Right ventricle myocardium inferior (tissue), 1 donor: ENCODE results near the gene AGBL2. TPM values are rescaled to one million over a fixed set of nuclear protein-coding genes. Genes with fewer than 3 reads are reported as not detected.
"Not testable (repeated sequence)": the region's sequence is repeated elsewhere in the genome, so short reads cannot be mapped to it uniquely, and the experiment has no call there.

Experiments
- ATAC-seq: fragments of 200-7000 bp; cut with Tn5 transposase; one replicate; pipeline ENCODE4 v1.9.1; 2020; ENCODE audit warnings: mild to moderate bottlenecking, moderate library complexity
- DNase-seq: peaks from one replicate; pipeline ENCODE4 v3.0.0; 2021; ENCODE audit errors: missing footprints
- intact Hi-C: fragments of 100-400 bp; cut with DNase I; formaldehyde crosslinking; loops from one replicate; pipeline ENCODE4 v1.11.0; 2022
- total RNA-seq: library from RNA; stranded (reverse); fragmentation: NEBNext Ultra II Directional; extraction: Animal tissue kit (Norgen Biotek cat#: 25700); gene quantifications from one replicate; pipeline ENCODE4 v1.2.1, GENCODE V29; 2021
- donor health status: DM: no; HTN: yes; CAD: no; lungs with severe emphysema.

The AGBL2 gene
- total RNA-seq, 1 donor from 2014 or later, result 0.14 TPM

DNA sequence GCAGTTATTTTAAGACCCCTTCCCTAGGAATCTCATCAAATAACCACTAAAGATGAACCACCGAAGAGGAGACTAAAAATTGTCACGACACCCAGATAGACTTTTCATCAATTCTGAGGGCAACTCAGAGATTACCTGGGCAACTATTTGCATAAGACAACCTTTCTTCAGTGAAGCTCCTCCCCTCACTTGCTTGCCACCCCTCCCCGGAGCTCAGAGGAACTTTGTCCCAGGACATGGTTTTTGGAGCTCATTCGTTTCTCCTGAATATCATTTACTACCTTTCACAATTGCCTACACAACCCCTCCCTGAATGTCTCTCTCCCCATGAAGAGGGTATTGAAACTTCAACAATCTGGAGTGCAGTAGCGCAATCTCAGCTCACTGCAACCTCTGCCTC lies 3.9 kb downstream of the AGBL2 start:
- DNase-seq, result no peak
- intact Hi-C loops, result no loop called here
- ATAC-seq, result no peak

DNA sequence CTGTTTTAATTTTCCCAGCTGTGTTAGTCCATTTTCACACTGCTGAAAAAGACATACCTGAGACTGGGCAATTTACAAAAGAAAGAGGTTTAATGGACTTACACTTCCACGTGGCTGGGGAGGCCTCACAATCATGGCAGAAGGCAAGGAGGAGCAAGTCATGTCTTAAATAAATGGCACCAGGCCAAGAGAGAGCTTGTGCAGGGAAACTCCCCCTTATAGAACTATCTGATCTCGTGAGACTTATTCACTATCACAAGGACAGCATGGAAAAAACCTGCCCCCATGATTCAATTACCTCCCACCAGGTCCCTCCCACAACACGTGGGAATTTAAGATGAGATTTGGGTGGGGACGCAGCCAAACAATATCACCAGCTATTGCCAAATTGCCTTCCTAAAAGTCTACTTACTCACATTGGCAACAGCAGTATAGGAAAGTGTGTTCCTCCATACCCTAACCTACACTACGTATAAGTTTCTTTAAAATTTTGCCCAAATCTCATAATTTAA lies 7.8 kb downstream of the AGBL2 start:
- DNase-seq, intact Hi-C loops: not testable (repeated sequence)

DNA sequence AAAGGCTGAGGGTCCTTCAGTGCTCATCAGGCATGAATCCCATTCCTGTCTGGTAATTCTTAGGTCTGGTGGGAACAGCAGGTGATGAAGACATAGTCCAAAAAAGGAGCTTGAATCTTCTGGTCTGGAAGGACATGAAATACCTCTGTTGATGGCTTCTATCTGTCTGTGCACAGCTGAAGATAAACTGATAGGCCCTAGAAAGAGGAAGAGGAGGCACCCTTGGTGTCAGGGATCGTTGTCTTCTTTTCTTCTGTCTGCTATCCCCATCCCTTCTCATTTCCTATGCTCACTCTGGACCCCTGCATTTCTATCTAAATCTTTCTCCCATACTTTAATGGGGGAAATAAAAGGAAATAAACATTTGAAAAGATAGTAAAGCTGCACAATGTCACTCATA lies 9.4 kb downstream of the AGBL2 start:
- intact Hi-C loops, result no loop called here
- no peak for DNase-seq
- no peak for ATAC-seq

More for the DNA sequence above, 7.8 kb downstream of the AGBL2 start:
- ATAC-seq, result not testable (repeated sequence)

DNA sequence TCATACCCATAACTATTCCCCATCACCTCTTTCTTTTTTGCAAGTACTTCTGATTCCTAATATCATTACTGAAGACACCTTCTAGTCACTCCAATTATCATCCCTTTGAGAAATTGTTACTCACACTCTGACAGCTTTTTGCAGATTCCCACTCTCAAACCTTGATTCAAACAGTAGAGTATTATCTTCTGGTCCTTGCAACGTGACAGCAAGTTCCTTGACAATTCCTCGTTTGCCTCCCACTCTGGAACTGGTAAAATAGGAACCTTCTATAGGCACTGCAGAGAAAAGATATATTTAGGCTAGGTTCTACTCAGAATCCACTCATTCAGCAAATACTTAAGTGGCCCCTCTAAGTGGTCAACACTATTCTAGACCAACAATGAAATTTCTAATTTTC lies 23.2 kb downstream of the AGBL2 start:
- intact Hi-C loops, result no loop called here
- ATAC-seq (no peak), DNase-seq (no peak)

DNA sequence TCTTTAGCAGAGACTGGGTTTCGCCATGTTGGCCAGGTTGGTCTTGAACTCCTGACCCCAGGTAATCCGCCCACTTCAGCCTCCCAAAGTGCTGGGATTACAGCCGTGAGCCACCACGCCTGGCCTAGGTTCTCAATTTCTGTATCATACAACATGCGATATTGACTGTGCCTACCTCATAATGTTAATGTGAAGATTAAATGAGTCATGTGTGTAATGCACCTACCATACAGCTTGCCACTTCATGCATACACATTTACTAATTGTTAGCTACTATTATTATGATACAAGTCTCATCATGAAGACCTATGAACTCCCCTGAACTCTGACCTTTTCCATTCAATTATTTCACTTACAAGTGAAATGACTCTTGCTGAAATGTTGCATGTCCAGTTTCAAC lies 25.7 kb downstream of the AGBL2 start:
- DNase-seq, result no peak
- intact Hi-C loops, result no loop called here
- ATAC-seq, result no peak

DNA sequence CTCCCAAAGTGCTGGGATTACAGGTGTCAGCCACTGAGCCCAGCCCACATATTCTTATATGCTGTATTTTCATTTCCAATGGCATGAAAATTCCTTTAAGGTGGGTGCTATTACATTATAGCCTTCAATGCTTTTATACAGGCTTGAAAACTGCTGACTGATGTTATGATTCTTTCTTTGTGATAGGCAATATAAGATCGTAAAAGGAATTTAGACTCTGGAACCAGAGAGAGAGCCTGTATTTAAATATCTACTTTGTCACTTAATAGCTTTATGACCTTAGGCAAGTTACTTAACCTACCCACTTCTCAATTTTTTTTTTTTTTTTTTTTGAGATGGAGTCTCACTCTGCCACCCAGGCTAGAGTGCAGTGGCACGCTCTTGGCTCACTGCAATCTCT lies 26.2 kb downstream of the AGBL2 start:
- intact Hi-C loops, result no loop called here
- DNase-seq (no peak), ATAC-seq (no peak)

DNA sequence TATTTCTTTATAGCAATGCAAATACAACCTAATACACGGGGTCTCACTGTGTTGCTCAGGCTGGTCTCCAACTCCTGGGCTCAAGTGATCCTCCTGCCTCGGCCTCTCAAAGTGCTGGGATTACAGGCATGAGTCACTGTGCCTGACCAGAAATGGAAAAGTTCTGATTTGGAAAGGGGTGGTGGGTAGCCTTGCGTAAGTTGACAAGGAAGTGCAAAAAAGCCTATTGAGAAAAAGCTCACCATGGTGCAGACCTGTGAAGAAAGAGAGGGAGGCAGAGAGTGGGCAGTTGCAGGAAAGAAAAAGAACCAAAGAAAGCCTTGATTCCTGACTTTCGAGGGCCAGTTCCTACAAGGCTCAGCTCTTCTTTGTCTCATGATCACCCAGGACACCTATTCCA lies 27.1 kb downstream of the AGBL2 start:
- no peak for ATAC-seq
- intact Hi-C loops, result no loop called here
- no peak for DNase-seq

DNA sequence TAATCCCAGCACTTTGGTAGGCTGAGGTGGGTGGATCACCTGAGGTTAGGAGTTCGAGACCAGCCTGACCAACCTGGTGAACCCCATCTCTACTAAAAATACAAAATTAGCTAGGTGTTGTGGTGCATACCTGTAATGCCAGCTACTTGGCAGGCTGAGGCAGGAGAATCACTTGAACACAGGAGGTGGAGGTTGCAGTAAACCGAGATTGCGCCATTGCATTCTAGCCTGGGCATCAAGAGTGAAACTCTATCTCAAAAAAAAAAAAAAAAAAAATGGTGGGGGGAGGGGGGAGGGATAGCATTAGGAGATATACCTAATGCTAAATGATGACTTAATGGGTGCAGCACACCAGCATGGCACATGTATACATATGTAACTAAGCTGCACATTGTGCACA lies 28.5 kb downstream of the AGBL2 start:
- DNase-seq, ATAC-seq, intact Hi-C loops: not testable (repeated sequence)

DNA sequence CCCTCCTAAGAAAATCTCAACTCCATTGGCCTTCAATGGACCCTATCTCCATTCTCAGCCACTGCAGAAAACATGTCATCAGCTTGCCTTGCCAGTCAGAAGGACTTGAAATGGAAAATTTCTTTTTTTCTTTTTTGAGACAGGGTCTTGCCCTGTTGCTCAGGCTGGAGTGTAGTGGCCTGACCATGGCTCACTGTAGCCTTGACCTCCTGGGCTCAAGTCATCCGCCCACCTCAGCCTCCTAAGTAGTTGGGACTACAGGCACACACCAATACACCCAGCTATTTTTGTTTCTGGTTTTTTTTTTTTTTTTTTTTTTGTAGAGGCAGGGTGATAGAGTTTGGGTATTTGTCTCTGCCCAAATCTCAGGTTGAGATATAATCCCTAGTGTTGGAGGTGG lies 29.0 kb downstream of the AGBL2 start:
- ATAC-seq (no peak), DNase-seq (no peak)
- intact Hi-C loops, result no loop called here

DNA sequence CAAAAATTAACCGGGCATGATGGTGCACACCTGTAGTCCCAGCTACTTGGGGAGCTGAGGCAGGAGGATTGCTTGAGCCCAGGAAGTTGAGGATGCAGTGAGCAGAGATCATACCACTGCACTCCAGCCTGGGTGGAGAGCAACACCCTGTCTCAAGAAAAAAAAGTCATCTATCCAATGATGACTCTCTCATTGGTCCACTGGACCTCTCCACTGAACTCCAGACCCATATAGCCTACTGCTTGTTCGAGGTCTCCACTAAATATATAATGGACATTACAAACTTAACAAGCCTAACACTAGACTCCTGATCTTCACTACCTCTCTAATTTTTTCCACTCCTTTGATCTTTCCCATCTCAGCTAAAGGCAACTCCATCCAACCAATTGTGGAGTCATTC lies 39.3 kb downstream of the AGBL2 start:
- DNase-seq (no peak), ATAC-seq (no peak)
- intact Hi-C loops, result no loop called here

DNA sequence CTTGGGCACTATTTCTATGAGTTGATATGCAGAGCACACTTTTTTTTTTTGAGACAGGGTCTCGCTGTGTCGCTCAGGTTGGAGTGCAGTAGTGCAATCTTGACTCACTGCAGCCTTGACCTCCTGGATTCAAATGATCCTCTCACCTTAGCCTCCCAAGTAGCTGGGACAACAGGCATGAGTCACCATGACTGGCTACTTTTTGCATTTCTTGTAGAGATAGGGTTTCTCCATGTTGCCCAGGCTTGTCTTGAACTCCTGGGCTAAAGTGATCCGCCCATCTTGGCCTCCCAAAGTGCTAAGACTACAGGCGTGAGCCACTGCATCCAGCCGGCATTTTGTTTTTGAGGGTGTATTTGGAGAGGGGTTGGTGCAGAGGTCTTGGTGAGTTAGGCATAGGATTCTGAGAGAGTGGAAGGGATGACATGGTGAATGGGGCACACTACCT lies 42.9 kb downstream of the AGBL2 start:
- intact Hi-C loops, result no loop called here
- ATAC-seq (no peak), DNase-seq (no peak)

DNA sequence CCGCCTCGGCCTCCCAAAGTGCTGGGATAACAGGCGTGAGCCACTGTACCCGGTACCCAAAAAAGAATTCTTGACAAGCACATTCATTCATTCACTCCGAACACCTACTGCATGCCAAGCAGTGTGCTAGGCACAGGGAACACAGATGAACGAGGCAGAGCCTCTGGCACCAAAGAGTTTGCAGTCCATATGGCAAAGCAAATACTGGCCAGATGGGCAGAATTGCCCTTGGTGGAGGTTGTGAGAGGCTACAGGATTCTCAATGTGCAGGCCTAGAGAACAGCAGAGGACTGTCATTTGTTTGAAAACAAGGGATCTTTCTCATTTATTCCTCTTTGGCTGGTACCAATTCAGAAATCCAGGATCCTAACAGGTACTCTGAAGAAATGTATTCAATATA lies 45.3 kb downstream of the AGBL2 start:
- ATAC-seq, result no peak
- intact Hi-C loops, result no loop called here
- no peak for DNase-seq

DNA sequence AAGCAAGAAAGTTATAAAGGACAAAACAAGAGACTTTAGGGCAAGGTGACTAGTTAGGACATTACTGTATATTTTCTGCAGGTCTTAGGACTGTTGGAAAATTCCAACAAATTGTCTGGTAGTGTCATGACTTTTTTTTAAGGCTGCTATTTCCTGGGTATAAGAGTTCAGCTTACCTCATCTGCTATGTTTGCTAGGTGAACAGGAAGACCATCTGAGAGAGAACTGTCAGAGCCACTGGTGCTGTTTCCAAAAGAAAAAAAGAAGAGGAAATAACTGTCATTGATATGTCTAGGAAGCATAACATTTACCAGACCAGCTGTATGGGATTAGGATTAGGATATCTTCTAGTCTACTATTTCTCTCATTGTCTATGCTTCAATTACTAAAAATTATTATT lies 46.5 kb downstream of the AGBL2 start:
- ATAC-seq, result no peak

DNA sequence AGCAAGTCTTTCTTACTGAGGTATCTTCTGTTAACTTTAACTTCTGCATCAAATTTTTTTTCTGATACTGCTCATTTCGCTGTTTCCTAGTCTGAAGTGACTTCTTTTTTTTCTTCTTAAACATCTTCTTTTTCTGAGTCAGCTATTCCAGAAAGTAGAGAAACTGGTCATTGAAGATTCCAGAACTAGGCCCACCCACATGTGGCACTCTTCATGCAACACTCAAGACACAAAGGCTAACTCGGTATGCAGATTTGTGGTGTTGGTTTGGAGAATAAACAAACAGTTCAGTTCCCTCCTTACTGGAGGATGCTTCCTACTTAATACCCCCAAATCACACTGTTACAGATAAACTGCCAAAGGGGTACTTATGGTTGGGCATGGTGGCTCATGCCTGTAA lies 47.6 kb downstream of the AGBL2 start:
- intact Hi-C loops, result no loop called here
- ATAC-seq (no peak), DNase-seq (no peak)

More for the DNA sequence above, 46.5 kb downstream of the AGBL2 start:
- DNase-seq, result no peak
- intact Hi-C loops, result no loop called here

DNA sequence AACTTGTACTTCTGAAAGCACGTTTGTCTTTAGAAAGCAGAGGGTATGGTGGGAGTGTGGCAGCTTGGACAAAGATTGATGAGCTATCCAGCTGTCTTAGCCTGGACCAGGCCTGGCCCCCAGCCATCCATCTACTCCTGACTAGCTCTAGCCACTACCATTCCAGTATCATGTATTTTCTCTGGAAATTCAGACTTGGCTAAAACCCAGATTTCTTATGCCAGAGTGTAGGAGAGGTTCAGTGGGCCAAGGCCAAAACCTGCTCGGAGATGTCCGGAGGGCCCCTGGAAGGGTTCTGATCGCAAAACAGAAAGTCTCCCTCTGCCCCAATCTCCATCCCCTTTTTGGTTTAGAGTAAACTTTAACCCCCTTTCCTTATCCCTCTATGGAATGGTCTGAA lies 48.0 kb downstream of the AGBL2 start:
- DNase-seq (no peak), ATAC-seq (no peak)
- intact Hi-C loops, result no loop called here

DNA sequence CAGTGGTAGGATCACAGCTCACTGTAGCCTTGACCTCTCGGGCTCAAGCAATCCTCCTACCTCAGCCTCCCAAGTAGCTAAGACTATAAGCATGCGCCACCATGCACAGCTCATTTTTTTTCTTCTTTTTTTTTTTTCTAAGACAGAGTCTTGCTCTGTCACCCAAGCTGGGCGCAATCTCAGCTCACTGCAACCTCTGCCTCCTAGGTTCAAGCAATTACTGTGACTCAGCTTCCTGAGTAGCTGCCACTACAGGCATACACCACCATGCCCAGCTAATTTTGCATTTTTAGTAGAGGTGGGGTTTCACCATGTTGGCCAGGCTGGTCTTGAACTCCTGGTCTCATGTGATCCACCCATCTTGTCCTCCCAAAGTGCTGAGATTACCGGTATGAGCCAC lies 50.2 kb downstream of the AGBL2 start:
- ATAC-seq, DNase-seq, intact Hi-C loops: not testable (repeated sequence)

DNA sequence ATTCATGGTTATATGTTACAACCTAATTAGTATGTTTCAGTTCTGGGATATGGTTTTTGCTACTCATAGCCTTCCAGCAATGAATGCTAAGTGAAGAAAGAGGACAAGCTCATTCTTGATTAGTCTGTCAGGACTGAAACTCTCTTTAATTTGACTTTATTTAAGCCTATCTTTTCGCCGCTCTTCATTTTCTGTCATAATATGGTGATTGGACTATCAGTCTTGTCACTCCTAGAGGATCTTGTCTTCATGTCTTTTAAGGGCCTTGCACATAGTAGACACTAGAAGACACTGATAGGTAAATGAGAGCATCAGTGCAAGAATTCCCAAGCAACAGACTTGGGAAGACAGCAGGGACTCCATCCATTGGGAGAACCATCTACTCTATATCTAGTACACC lies 53.9 kb downstream of the AGBL2 start:
- ATAC-seq (no peak), DNase-seq (no peak)
- intact Hi-C loops, result no loop called here

DNA sequence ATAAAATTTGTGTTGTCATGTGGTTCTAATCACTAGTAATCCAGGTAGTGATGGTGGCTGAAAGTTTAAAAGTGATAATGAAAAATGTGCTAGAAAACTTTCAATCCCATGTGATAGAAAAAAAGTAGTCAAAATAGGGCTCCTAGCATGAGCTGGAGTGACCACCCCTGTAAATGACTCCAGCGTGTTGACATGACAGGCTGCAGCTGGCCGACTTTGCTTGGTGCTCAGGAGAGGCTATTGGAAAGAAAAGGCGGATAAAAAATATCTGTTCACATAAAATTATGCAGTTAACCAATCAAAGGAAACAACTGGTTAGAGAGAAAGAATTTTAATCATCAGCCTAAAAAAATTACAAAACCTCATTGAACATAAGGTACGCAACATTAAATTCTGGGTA lies 55.9 kb downstream of the AGBL2 start:
- intact Hi-C loops, result no loop called here
- no peak for DNase-seq
- no peak for ATAC-seq

DNA sequence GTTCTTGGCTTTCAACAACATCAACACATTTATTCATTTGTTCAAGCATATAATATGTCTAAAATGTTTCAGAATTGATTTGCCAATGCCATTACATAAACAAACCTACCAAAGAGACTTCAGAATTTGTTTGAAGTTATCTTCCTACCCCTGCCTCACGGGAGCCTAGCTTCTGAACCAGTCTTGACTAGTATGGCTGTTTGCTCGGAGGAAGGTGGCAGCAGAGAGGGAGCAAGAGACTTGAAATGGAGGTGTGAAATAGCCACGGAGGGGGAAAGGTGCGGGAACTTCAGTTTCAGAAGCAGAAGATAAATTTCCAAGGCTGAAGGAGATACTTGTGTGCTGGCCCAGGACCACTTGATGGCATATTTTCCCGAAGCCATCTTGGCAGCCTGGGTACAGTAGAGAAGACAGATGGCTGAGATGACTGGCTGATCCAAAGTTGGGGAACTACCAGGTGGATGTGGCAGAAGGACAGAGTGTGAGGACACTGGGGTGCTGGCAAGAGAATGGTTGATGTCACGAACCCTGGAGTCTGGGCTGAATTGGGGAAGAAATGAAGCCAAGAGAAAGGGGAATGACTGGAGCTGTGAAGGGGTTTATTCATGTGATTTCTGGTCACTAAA lies 58.8 kb downstream of the AGBL2 start:
- DNase-seq (no peak), ATAC-seq (no peak)
- intact Hi-C loops, result no loop called here

DNA sequence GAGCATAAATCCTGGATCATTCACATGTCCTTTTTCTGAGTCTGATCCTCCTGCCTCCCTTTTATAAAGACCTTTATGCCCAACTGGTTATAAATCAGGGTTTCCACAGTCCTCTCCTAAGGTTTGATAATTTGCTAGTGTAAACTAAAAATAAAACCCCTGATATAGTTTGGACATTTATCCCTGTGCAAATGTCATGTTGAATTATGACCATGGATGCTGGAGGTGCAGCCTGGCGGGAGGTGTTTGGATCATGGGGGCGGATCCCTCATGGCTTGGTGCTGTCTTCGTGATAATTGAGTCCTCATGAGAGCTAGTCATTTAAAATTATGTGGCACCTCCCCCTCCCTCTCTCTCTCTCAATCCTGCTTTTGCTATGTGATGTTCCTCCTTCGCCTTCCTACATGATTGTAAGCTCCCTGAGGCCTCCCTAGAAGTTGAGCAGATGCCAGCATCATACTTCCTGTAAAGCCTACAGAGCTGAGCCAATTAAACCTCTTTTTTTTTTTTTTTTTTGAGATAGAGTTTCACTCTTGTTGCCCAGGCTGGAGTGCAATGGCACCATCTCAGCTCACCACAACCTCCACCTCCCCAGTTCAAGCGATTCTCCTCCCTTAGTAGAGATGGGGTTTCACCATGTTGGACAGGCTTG lies 63.2 kb downstream of the AGBL2 start:
- no peak for ATAC-seq
- intact Hi-C loops, result no loop called here
- no peak for DNase-seq

DNA sequence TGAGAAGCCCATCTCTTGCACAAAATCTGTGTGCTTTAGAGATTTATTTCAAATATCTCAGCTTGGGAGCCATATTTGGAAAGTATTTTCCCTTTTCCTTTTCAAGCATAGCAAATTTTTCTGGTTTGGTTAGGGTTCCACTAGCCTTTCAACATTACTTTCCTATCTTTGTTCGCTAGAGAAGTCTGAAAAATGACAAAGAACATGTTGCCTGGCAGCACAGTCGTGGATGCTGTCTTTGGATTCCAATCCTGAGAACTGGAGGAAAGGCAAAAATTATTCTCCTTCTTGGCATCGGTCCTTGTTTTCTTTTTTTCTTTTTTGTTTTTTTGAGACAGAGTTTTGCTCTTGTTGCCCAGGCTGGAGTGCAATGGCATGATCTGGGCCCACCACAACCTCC lies 65.9 kb downstream of the AGBL2 start:
- ATAC-seq (no peak), DNase-seq (no peak)
- intact Hi-C loops, result no loop called here
